HCT116 (cell line): ENCODE data around the gene SP4. TPM values are rescaled to one million over a fixed set of nuclear protein-coding genes. Genes with fewer than 3 reads are reported as not detected.

Experiments
- ATAC-seq: fragments of 200-7000 bp; cut with Tn5 transposase; 2 replicates; pipeline ENCODE4 v1.9.1; 2020; ENCODE audit warnings: mild to moderate bottlenecking, moderate library complexity
- BruUV-seq: library from RNA; stranded (reverse); fragments of 400-500 nt; replicated peaks from 2 replicates; lab custom pipeline; 2021; lab: Mats Ljungman, UMichigan
- CTCF ChIA-PET: fragments of 300-600 bp; sonication (Branson Sonifier 250); formaldehyde crosslinking; loops from one replicate; lab custom pipeline; 2021; ENCODE audit warnings: antibody characterized with exemption; lab: Charles Lee
- POLR2A ChIA-PET: fragments of 300-600, 350-600 bp; sonication (Branson Sonifier 250); formaldehyde crosslinking; loops from one replicate; lab custom pipeline; 2021; ENCODE audit warnings: antibody characterized with exemption; lab: Charles Lee
- RAD21 ChIA-PET, 2 experiments: fragments of 300-600 bp; sonication (Branson Sonifier 250); formaldehyde crosslinking; loops; one replicate each; lab custom pipeline; 2023; ENCODE audit warnings: low total read pairs in 2 of 2; ENCODE audit not compliant: uncharacterized antibody in 2 of 2, unreplicated experiment in 2 of 2, low non-redundant PET in 1 of 2; lab: Charles Lee
- DNase-seq: peaks from one replicate; pipeline ENCODE4 v3.0.0-alpha.2; 2010; ENCODE audit warnings: low read depth, low spot score
- H2AFZ ChIP-seq: fragments of 200-600 bp; shearing (Covaris generic), sonication (generic); 2 replicates; pipeline ENCODE4 v1.6.1; 2017; ENCODE audit warnings: low read depth, mixed run types, mixed read lengths, antibody characterized with exemption, low read length; ENCODE audit not compliant: poor library complexity, severe bottlenecking
- H3K27ac ChIP-seq: 2 replicates; pipeline ENCODE4 v1.5.1; 2012; ENCODE audit warnings: low read depth, low read length
- H3K27me3 ChIP-seq: fragments of 200-600 bp; sonication (generic); 2 replicates; pipeline ENCODE4 v1.6.1; 2016; ENCODE audit warnings: mixed run types, low read length, mixed read lengths; ENCODE audit not compliant: insufficient read depth
- H3K36me3 ChIP-seq, 2 experiments: fragments of 200-500 bp in 1 of 2; fragments of 200-600 bp in 1 of 2; sonication (Bioruptor generic) in 1 of 2; sonication (generic) in 1 of 2; 2 replicates each; pipeline versions ENCODE4 v1.5.1 to v1.6.1; 2014 to 2016; ENCODE audit warnings: low read length in 2 of 2, inconsistent platforms in 1 of 2, mixed read lengths in 1 of 2, mixed run types in 1 of 2; ENCODE audit not compliant: insufficient read depth in 2 of 2, control insufficient read depth in 1 of 2
- H3K4me1 ChIP-seq, 2 experiments: fragments of 200-600 bp in 1 of 2; sonication (generic) in 1 of 2; 2 replicates each; pipeline versions ENCODE4 v1.5.1 to v1.6.1; 2012 to 2017; ENCODE audit warnings: low read length in 2 of 2, inconsistent platforms in 1 of 2, mild to moderate bottlenecking in 1 of 2, mixed read lengths in 1 of 2, mixed run types in 1 of 2, moderate library complexity in 1 of 2; ENCODE audit not compliant: insufficient read depth in 2 of 2, control insufficient read depth in 1 of 2
- H3K4me2 ChIP-seq: fragments of 200-600 bp; sonication (generic); 2 replicates; pipeline ENCODE4 v1.6.1; 2017; ENCODE audit warnings: mixed run types, low read length, mixed read lengths
- H3K4me3 ChIP-seq, 2 experiments: fragments of 200-600 bp in 1 of 2; sonication (generic) in 1 of 2; replicated peaks in 1 of 2; 2 replicates each; pipeline ENCODE4 v1.5.1; 2011 to 2016; ENCODE audit warnings: low read length in 2 of 2, control low read depth in 1 of 2, low read depth in 1 of 2, mild to moderate bottlenecking in 1 of 2, mixed read lengths in 1 of 2, mixed run types in 1 of 2
- H3K79me2 ChIP-seq: fragments of 200-600 bp; sonication (generic); 2 replicates; pipeline ENCODE4 v1.6.1; 2017; ENCODE audit warnings: mild to moderate bottlenecking, mixed run types, low read length, moderate library complexity, mixed read lengths; ENCODE audit not compliant: insufficient read depth
- H3K9ac ChIP-seq: fragments of 200-600 bp; sonication (generic); 2 replicates; pipeline ENCODE4 v1.6.1; 2016; ENCODE audit warnings: low read length, mixed read lengths
- H3K9me2 ChIP-seq: fragments of 200-600 bp; sonication (generic), shearing (Covaris generic); 2 replicates; pipeline ENCODE4 v1.6.1; 2017; ENCODE audit warnings: mixed run types, mild to moderate bottlenecking, moderate library complexity; ENCODE audit not compliant: insufficient read depth
- H3K9me3 ChIP-seq, 2 experiments: fragments of 200-500 bp in 1 of 2; fragments of 200-600 bp in 1 of 2; sonication (Bioruptor generic) in 1 of 2; sonication (generic) in 1 of 2; 2 replicates each; pipeline ENCODE4 v1.6.1; 2014 to 2017; ENCODE audit warnings: low read length in 2 of 2, mixed read lengths in 2 of 2, inconsistent platforms in 1 of 2, low read depth in 1 of 2, mild to moderate bottlenecking in 1 of 2, mixed run types in 1 of 2, moderate library complexity in 1 of 2; ENCODE audit not compliant: control insufficient read depth in 1 of 2, insufficient read depth in 1 of 2
- H4K20me1 ChIP-seq: fragments of 200-600 bp; sonication (generic), shearing (Covaris generic); 2 replicates; pipeline ENCODE4 v1.6.1; 2017; ENCODE audit warnings: mixed run types, mild to moderate bottlenecking, moderate library complexity; ENCODE audit not compliant: insufficient read depth
- ATF3 ChIP-seq: IDR thresholded peaks from 2 replicates; pipeline ENCODE4 v1.6.1; 2012
- CBX3 ChIP-seq: IDR thresholded peaks from 2 replicates; pipeline ENCODE4 v1.6.1; 2012; ENCODE audit warnings: low read depth
- EZH2phosphoT487 ChIP-seq: fragments of 200-600 bp; IDR thresholded peaks from 2 replicates; pipeline ENCODE4 v1.6.1; 2018; ENCODE audit warnings: antibody characterized with exemption, borderline replicate concordance
- FOSL1 ChIP-seq: IDR thresholded peaks from 2 replicates; pipeline ENCODE4 v1.6.1; 2012; ENCODE audit warnings: low read depth
- POLR2A ChIP-seq: IDR thresholded peaks from 2 replicates; pipeline ENCODE4 v1.7.0; 2011; ENCODE audit warnings: borderline replicate concordance; ENCODE audit not compliant: insufficient read depth, insufficient read length; ENCODE audit errors: extremely low read depth
- POLR2AphosphoS5 ChIP-seq: IDR thresholded peaks from 2 replicates; pipeline ENCODE4 v1.6.1; 2011; ENCODE audit warnings: mild to moderate bottlenecking, low read depth, low read length, moderate library complexity
- SIN3A ChIP-seq: IDR thresholded peaks from 2 replicates; pipeline ENCODE4 v1.6.1; 2012; ENCODE audit warnings: low read depth
- ZBTB33 ChIP-seq: IDR thresholded peaks from 2 replicates; pipeline ENCODE4 v1.6.1; 2011; ENCODE audit warnings: mild to moderate bottlenecking, low read length, moderate library complexity; ENCODE audit not compliant: insufficient replicate concordance; ENCODE audit errors: extremely low read depth
- ZFX ChIP-seq: fragments of 450-650 bp; IDR thresholded peaks from 2 replicates; pipeline ENCODE4 v1.6.1; 2017
- ZNF274 ChIP-seq: fragments of 200-500 bp; sonication (Bioruptor generic); IDR thresholded peaks from 2 replicates; pipeline ENCODE4 v1.6.1; 2014; ENCODE audit warnings: mild to moderate bottlenecking, low read depth, low read length, inconsistent platforms
- intact Hi-C: fragments of 100-400 bp; cut with micrococcal nuclease; formaldehyde crosslinking; loops from 2 replicates; pipeline ENCODE4 v1.10.0; 2022
- total RNA-seq: library from RNA; stranded (reverse); gene quantifications from one replicate; pipeline ENCODE4 v1.2.1, GENCODE V29; 2021; ENCODE audit not compliant: unreplicated experiment

Gene SP4
- total RNA-seq, 1 experiment from 2014 or later, result 7.6 TPM

- no peak overlapping the region for H3K27ac ChIP-seq
- no peak for DNase-seq
- H3K79me2 ChIP-seq, result no peaks in the 10 kb centered on the region
- no peaks in the 10 kb centered on the region for H3K27me3 ChIP-seq
- ATAC-seq, result no peak
- H3K4me3 ChIP-seq, result no peak overlapping the region
- TF ChIP-seq ZFX, result no peak
- no peak for TF ChIP-seq POLR2A
- no peak for TF ChIP-seq CBX3
- no peak for TF ChIP-seq SIN3A
- no peak for TF ChIP-seq ZBTB33
- TF ChIP-seq EZH2phosphoT487, result no peak
- no peak for TF ChIP-seq ZNF274
- ChIA-PET POLR2A (no interaction called here), RAD21 (no interaction called here), CTCF (no interaction called here)
- H3K4me2 ChIP-seq, result no peak overlapping the region
- no peak overlapping the region for H2AFZ ChIP-seq
- no peaks in the 10 kb centered on the region for H3K4me1 ChIP-seq
- no peaks in the 10 kb centered on the region for H4K20me1 ChIP-seq
- H3K36me3 ChIP-seq, result no peaks in the 10 kb centered on the region
- intact Hi-C loops, result no loop called here
- H3K9me3 ChIP-seq, result no peaks in the 10 kb centered on the region
- BruUV-seq, result no TSS peak
- H3K9me2 ChIP-seq, result no peaks in the 10 kb centered on the region
- no peak overlapping the region for H3K9ac ChIP-seq
Measured at GRCh38 chr7:21472029-21472428, 44.1 kb downstream of the SP4 start.

GRCh38 chr7:21476429-21476828, 48.5 kb downstream of the SP4 start:
- Histone ChIP-seq H3K36me3 (no peaks in the 10 kb centered on the region), H4K20me1 (no peaks in the 10 kb centered on the region), H3K9me2 (no peaks in the 10 kb centered on the region), H3K4me3 (no peak overlapping the region), H3K9me3 (no peaks in the 10 kb centered on the region), H3K9ac (no peak overlapping the region), H3K4me1 (no peaks in the 10 kb centered on the region), H3K4me2 (no peak overlapping the region), H3K27ac (no peak overlapping the region), H3K27me3 (no peaks in the 10 kb centered on the region), H2AFZ (no peak overlapping the region), H3K79me2 (no peaks in the 10 kb centered on the region)
- intact Hi-C loops, result no loop called here
- no peak for TF ChIP-seq SIN3A
- TF ChIP-seq POLR2AphosphoS5, result no peak
- no peak for TF ChIP-seq FOSL1
- no peak for TF ChIP-seq CBX3
- TF ChIP-seq ATF3, result no peak
- no peak for TF ChIP-seq POLR2A
- TF ChIP-seq EZH2phosphoT487, result no peak
- no peak for ATAC-seq
- CTCF ChIA-PET, result no interaction called here
- POLR2A ChIA-PET, result no interaction called here
- BruUV-seq, result no TSS peak
- RAD21 ChIA-PET, result interaction anchor here in 1 of 2 experiments (0.7 kb wide), 1 partner anchor 60 kb away, joined by 3 read pairs; no protein-coding TSS in a partner anchor
- DNase-seq, result no peak
